ENCODE results near the gene DCST2.

DNA sequence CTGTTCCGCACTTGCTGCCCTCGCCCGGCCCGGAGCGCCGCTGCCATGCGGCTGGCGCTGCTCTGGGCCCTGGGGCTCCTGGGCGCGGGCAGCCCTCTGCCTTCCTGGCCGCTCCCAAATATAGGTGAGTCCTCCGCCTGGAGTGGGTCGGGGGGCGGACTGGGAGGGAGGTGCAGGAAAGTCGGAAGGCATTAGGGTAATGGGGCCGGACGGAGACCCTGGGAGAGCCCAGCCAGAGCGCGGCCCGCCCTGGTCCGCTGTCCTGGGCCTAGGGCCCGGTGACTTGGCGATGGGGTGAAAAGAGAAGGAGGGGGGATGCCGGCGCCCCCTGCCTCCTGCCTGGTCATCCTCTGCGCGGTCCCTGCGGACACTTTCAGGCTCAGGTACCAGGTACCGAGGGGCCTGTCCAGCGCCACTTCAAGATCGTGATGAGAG, 17.8 kb upstream of the DCST2 start:
- TF ChIP-seq, protein P1, sequence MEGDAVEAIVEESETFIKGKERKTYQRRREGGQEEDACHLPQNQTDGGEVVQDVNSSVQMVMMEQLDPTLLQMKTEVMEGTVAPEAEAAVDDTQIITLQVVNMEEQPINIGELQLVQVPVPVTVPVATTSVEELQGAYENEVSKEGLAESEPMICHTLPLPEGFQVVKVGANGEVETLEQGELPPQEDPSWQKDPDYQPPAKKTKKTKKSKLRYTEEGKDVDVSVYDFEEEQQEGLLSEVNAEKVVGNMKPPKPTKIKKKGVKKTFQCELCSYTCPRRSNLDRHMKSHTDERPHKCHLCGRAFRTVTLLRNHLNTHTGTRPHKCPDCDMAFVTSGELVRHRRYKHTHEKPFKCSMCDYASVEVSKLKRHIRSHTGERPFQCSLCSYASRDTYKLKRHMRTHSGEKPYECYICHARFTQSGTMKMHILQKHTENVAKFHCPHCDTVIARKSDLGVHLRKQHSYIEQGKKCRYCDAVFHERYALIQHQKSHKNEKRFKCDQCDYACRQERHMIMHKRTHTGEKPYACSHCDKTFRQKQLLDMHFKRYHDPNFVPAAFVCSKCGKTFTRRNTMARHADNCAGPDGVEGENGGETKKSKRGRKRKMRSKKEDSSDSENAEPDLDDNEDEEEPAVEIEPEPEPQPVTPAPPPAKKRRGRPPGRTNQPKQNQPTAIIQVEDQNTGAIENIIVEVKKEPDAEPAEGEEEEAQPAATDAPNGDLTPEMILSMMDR (IDR thresholded peaks at IDR 0.05): no peak
- TF ChIP-seq EP300 (IDR thresholded peaks at IDR 0.05) (no peak), POLR2A (IDR thresholded peaks at IDR 0.05) (peak; percentile 47)
